IMR-90 (cell line): ENCODE results near the gene BASP1. TPM values are rescaled to one million over a fixed set of nuclear protein-coding genes. Genes with fewer than 3 reads are reported as not detected.

Experiments used
- ATAC-seq: fragments of 200-7000 bp; cut with Tn5 transposase; 2 replicates; pipeline ENCODE4 v1.9.1; 2020; ENCODE audit warnings: low read depth, mild to moderate bottlenecking, moderate library complexity
- BruUV-seq: library from RNA; stranded (reverse); fragments of 400-500 nt; replicated peaks from 2 replicates; lab custom pipeline; 2021; lab: Mats Ljungman, UMichigan
- CTCF ChIA-PET: fragments of 300-600 bp; formaldehyde crosslinking; extraction: SDS; loops from one replicate; lab custom pipeline; 2021; ENCODE audit warnings: antibody characterized with exemption; lab: Yijun Ruan, JAX
- POLR2A ChIA-PET: fragments of 300-600 bp; sonication (Branson Sonifier 250); formaldehyde crosslinking; loops from one replicate; lab custom pipeline; 2022; ENCODE audit warnings: antibody characterized with exemption; ENCODE audit not compliant: unreplicated experiment; lab: Charles Lee
- DNase-seq: peaks from one replicate; pipeline ENCODE4 v3.0.0; 2013
- H2AFZ ChIP-seq: replicated peaks from 2 replicates; pipeline ENCODE3; 2013; ENCODE audit warnings: low read length, mild to moderate bottlenecking; ENCODE audit not compliant: poor library complexity
- H2AK5ac ChIP-seq: 2 replicates; pipeline ENCODE4 v1.6.1; 2013; ENCODE audit warnings: low read depth, low read length, inconsistent platforms
- H2AK9ac ChIP-seq: replicated peaks from 2 replicates; pipeline ENCODE3; 2013; ENCODE audit warnings: mild to moderate bottlenecking, low read depth, low read length, moderate library complexity; ENCODE audit not compliant: poor library complexity
- H2BK120ac ChIP-seq: 2 replicates; pipeline ENCODE4 v1.6.1; 2013; ENCODE audit warnings: low read depth, low read length, inconsistent platforms
- H2BK15ac ChIP-seq: 3 replicates; pipeline ENCODE4 v1.6.1; 2013; ENCODE audit warnings: low read depth, low read length, inconsistent platforms
- H2BK20ac ChIP-seq: 2 replicates; pipeline ENCODE4 v1.6.1; 2013; ENCODE audit warnings: low read depth, mild to moderate bottlenecking, inconsistent platforms, low read length, moderate library complexity
- H2BK5ac ChIP-seq: 2 replicates; pipeline ENCODE4 v1.6.1; 2013; ENCODE audit warnings: mild to moderate bottlenecking, low read depth, low read length, inconsistent platforms; ENCODE audit not compliant: poor library complexity, severe bottlenecking
- H3K14ac ChIP-seq: replicated peaks from 2 replicates; pipeline ENCODE4 v1.6.1; 2013; ENCODE audit warnings: low read depth, low read length, inconsistent platforms
- H3K18ac ChIP-seq: 2 replicates; pipeline ENCODE4 v1.6.1; 2013; ENCODE audit warnings: low read depth, low read length, control low read depth
- H3K23ac ChIP-seq: 2 replicates; pipeline ENCODE4 v1.6.1; 2013; ENCODE audit warnings: low read depth, low read length, inconsistent platforms
- H3K27ac ChIP-seq: 2 replicates; pipeline ENCODE4 v1.5.1; 2013; ENCODE audit warnings: mild to moderate bottlenecking, control low read depth, low read length; ENCODE audit not compliant: insufficient read depth
- H3K27me3 ChIP-seq: 2 replicates; pipeline ENCODE4 v1.6.1; 2013; ENCODE audit warnings: low read length; ENCODE audit not compliant: control insufficient read depth, insufficient read depth
- H3K36me3 ChIP-seq: 2 replicates; pipeline ENCODE4 v1.6.1; 2013; ENCODE audit warnings: low read length, mixed read lengths; ENCODE audit not compliant: control insufficient read depth, insufficient read depth
- H3K4ac ChIP-seq: 2 replicates; pipeline ENCODE4 v1.6.1; 2013; ENCODE audit warnings: low read depth, low read length, inconsistent platforms
- H3K4me1 ChIP-seq: 2 replicates; pipeline ENCODE4 v1.6.1; 2013; ENCODE audit warnings: low read length, mixed read lengths; ENCODE audit not compliant: control insufficient read depth, insufficient read depth
- H3K4me2 ChIP-seq: 2 replicates; pipeline ENCODE4 v1.6.1; 2013; ENCODE audit warnings: low read depth, mild to moderate bottlenecking, control low read depth, low read length, moderate library complexity
- H3K4me3 ChIP-seq: 2 replicates; pipeline ENCODE4 v1.5.1; 2013; ENCODE audit warnings: low read depth, mild to moderate bottlenecking, control low read depth, low read length, moderate library complexity; ENCODE audit not compliant: insufficient read depth
- H3K56ac ChIP-seq: 2 replicates; pipeline ENCODE4 v1.6.1; 2013; ENCODE audit warnings: low read length, inconsistent platforms; ENCODE audit not compliant: insufficient read depth; ENCODE audit errors: extremely low read depth
- H3K79me1 ChIP-seq, 2 experiments: 2 replicates each; pipeline ENCODE4 v1.6.1; 2013; ENCODE audit warnings: low read length in 2 of 2, inconsistent platforms in 1 of 2, low read depth in 1 of 2
- H3K9ac ChIP-seq: 2 replicates; pipeline ENCODE4 v1.6.1; 2013; ENCODE audit warnings: low read depth, low read length, control low read depth
- H3K9me1 ChIP-seq: 2 replicates; pipeline ENCODE4 v1.6.1; 2013; ENCODE audit warnings: low read length, inconsistent platforms; ENCODE audit not compliant: insufficient read depth
- H3K9me3 ChIP-seq: 2 replicates; pipeline ENCODE4 v1.6.1; 2013; ENCODE audit warnings: low read length; ENCODE audit not compliant: control insufficient read depth, insufficient read depth
- H4K20me1 ChIP-seq: 2 replicates; pipeline ENCODE4 v1.6.1; 2013; ENCODE audit warnings: low read length, inconsistent platforms; ENCODE audit not compliant: insufficient read depth
- H4K5ac ChIP-seq: 2 replicates; pipeline ENCODE4 v1.6.1; 2013; ENCODE audit warnings: mild to moderate bottlenecking, low read depth, low read length, control low read depth
- H4K8ac ChIP-seq, 2 experiments: 2 replicates each; pipeline ENCODE4 v1.6.1; 2013; ENCODE audit warnings: low read depth in 2 of 2, low read length in 2 of 2, control low read depth in 1 of 2, inconsistent platforms in 1 of 2
- H4K91ac ChIP-seq: 2 replicates; pipeline ENCODE4 v1.6.1; 2013; ENCODE audit warnings: low read depth, low read length, inconsistent platforms; ENCODE audit not compliant: insufficient read depth
- BHLHE40 ChIP-seq: fragments of 150-350 bp; IDR thresholded peaks from 2 replicates; pipeline ENCODE4 v1.6.1; 2016; ENCODE audit warnings: mild to moderate bottlenecking, low read depth, low read length
- MAZ ChIP-seq: IDR thresholded peaks from 2 replicates; pipeline ENCODE4 v1.6.1; 2012; ENCODE audit warnings: low read depth, mild to moderate bottlenecking, low read length, improper control_type of control experiment, moderate library complexity, borderline replicate concordance
- MXI1 ChIP-seq: IDR thresholded peaks from 2 replicates; pipeline ENCODE4 v1.6.1; 2012; ENCODE audit warnings: low read depth, mild to moderate bottlenecking, low read length, moderate library complexity, borderline replicate concordance
- NFE2L2 ChIP-seq: fragments of 150-350 bp; IDR thresholded peaks from 2 replicates; pipeline ENCODE4 v1.6.1; 2016; ENCODE audit warnings: low read depth, mild to moderate bottlenecking, low read length
- RAD21 ChIP-seq: IDR thresholded peaks from 2 replicates; pipeline ENCODE4 v1.6.1; 2012; ENCODE audit warnings: low read length, improper control_type of control experiment
- RFX5 ChIP-seq: IDR thresholded peaks from 2 replicates; pipeline ENCODE4 v1.8.0; 2012; ENCODE audit warnings: low read depth, mild to moderate bottlenecking, low read length, moderate library complexity
- SMC3 ChIP-seq: fragments of 150-350 bp; IDR thresholded peaks from 2 replicates; pipeline ENCODE4 v1.6.1; 2016; ENCODE audit warnings: low read depth, mild to moderate bottlenecking, antibody characterized with exemption, low read length, moderate library complexity
- WGBS, 2 experiments: methylation state at CpG; one replicate each; pipeline versions ENCODE4 v1.1.5 to v1.1.7; 2013; ENCODE audit warnings: missing lambda C conversion rate in 2 of 2; ENCODE audit not compliant: insufficient read length in 1 of 2; ENCODE audit errors: extremely low coverage in 2 of 2; 5-methylcytosine and 5-hydroxymethylcytosine counted together
- dilution Hi-C: fragments of 300-500 bp; cut with HindIII; formaldehyde crosslinking; loops from one replicate; pipeline ENCODE4 v1.14.3; 2018; ENCODE audit warnings: low sequenced_read_pairs; ENCODE audit not compliant: unreplicated experiment
- in situ Hi-C: fragments of 300-500 bp; cut with MboI; formaldehyde crosslinking; loops from 3 replicates; pipeline ENCODE4 v1.14.3; 2019; ENCODE audit warnings: low sequenced_read_pairs, inconsistent platforms, mixed read lengths
- intact Hi-C: fragments of 100-400 bp; cut with micrococcal nuclease; formaldehyde crosslinking; loops from 2 replicates; pipeline ENCODE4 v1.10.0; 2022
- polyA plus RNA-seq, 3 experiments: library from polyadenylated mRNA; depleted of rRNA; stranded (reverse); fragments of >200 nt; gene quantifications; 2 replicates each; pipeline ENCODE4 v1.2.3, GENCODE V29; 2012; ENCODE audit warnings: low replicate concordance in 1 of 3
- total RNA-seq: library from RNA; depleted of rRNA; stranded (reverse); fragments of >200 nt; gene quantifications from 2 replicates; pipeline ENCODE4 v1.2.3, GENCODE V29; 2012
- TF ChIP-seq, protein P1 (sequence below): conservative IDR thresholded peaks from 2 replicates; pipeline ENCODE4 v1.5.1; 2012; ENCODE audit warnings: mild to moderate bottlenecking, low read depth, low read length, improper control_type of control experiment

Gene BASP1
- total and polyA plus RNA-seq, 2 of the 4 experiments (the other 2 are of a cell fraction): 39.6 to 103 TPM

DNA sequence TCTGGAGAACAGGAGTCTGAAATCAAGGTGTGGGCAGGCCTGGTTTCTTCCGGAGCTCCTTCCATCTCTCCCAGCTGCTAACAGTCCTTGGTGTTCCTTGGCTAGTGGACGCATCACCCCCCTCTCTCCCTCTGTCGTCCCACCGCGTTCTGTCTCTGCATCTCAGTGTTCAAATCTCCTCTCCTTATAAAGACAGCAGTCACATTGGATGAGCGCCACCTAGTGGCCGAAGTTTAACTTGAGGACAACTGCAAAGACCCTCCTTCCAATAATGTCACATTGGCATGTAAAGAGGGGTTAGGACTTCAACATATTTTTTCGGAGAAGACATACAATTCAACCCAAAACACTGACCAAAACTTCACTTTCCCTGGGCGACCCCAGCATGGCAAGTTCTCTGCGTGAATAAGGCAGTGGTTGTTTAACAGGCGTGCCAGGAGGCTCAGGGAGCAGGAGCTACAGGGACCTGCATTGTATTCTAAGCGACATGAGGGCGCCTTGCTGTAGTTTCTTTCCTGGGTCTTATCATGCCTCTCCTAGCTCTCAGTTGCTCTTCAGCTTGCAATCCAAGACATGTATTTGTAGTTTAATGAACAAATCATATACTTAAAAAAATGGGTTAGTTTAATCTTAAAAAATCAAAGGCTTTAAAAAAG lies 27.9 kb upstream of the BASP1 start (continued):
- TF ChIP-seq SMC3 (peak; percentile 81), RFX5 (no peak), NFE2L2 (no peak)

DNA sequence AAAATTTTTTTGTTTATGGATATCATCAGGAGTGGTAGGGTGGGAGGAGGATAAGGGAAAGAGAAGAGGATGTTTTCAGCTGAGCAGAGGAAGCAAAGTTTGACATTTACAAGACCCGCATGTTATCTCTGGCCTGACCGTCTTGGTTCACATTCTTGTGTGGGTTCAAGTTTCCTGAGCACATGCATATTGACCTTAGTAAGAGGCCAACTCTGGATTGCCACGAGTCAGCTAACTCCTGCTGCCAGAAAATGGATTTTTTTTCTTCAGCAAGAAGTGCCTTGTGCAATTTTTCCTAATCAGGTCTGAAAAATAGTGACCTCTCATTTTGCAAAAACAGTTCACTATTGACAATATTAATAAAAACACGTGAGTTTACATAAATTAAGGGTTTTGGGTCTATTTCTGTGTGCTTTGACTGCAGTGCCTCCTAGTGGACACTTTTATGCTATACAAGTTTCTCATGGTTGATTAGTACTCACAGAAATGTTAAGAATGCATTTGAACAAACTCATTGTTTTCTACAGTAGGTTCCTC lies 27.1 kb upstream of the BASP1 start:
- Histone ChIP-seq H4K5ac (no peak overlapping the region), H3K9me3 (no peaks in the 10 kb centered on the region), H3K79me1 (peaks cover 7 to 41% of the 10 kb centered on the region in 2 experiments; a peak in 3 of 4 replicates), H3K18ac (no peak overlapping the region), H4K20me1 (peaks cover 12% of the 10 kb centered on the region; the same call in 1 of the 2 replicates), H3K23ac (peak overlapping the region; percentile 59; the same call in 1 of the 2 replicates), H3K4me2 (peak overlapping the region; percentile 74; the same call in 1 of the 2 replicates), H3K14ac (no peak overlapping the region; the same call in 1 of the 2 replicates), H2AFZ (no peak overlapping the region), H4K8ac (peak overlapping the region in 1 of 2 experiments; percentile 71; a peak in 2 of 4 replicates), H2BK15ac (peak overlapping the region; percentile 92; the same call in 2 of the 3 replicates), H3K4me3 (no peak overlapping the region), H2AK9ac (no peak overlapping the region), H3K27ac (peak overlapping the region; percentile 90; the same call in 1 of the 2 replicates), H3K27me3 (no peaks in the 10 kb centered on the region), H2BK20ac (peak overlapping the region; percentile 86), H3K36me3 (no peaks in the 10 kb centered on the region), H3K9ac (peak overlapping the region; percentile 70; the same call in 1 of the 2 replicates), H3K4ac (no peak overlapping the region; the same call in 1 of the 2 replicates), H2BK5ac (peak overlapping the region; percentile 88), H3K4me1 (peaks cover 39% of the 10 kb centered on the region), H2BK120ac (peak overlapping the region; percentile 92), H3K9me1 (peaks cover 22% of the 10 kb centered on the region), H4K91ac (peak overlapping the region; percentile 77; the same call in 1 of the 2 replicates), H2AK5ac (peak overlapping the region; percentile 96; the same call in 1 of the 2 replicates), H3K56ac (peak overlapping the region; percentile 70)
- no TSS peak for BruUV-seq
- DNase-seq: peak; percentile 84
- 0% methylated on average over 2 of the region's 4 CpGs; no CpG with 5 or more reads in 1 of the 2 experiments for WGBS, 2 experiments
- TF ChIP-seq SMC3: peak; percentile 80
- TF ChIP-seq, protein P1, sequence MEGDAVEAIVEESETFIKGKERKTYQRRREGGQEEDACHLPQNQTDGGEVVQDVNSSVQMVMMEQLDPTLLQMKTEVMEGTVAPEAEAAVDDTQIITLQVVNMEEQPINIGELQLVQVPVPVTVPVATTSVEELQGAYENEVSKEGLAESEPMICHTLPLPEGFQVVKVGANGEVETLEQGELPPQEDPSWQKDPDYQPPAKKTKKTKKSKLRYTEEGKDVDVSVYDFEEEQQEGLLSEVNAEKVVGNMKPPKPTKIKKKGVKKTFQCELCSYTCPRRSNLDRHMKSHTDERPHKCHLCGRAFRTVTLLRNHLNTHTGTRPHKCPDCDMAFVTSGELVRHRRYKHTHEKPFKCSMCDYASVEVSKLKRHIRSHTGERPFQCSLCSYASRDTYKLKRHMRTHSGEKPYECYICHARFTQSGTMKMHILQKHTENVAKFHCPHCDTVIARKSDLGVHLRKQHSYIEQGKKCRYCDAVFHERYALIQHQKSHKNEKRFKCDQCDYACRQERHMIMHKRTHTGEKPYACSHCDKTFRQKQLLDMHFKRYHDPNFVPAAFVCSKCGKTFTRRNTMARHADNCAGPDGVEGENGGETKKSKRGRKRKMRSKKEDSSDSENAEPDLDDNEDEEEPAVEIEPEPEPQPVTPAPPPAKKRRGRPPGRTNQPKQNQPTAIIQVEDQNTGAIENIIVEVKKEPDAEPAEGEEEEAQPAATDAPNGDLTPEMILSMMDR: peak; percentile 90
- TF ChIP-seq MXI1: peak; percentile 88; the same call in 1 of the 2 replicates
- peak; percentile 91 for TF ChIP-seq RAD21
- TF ChIP-seq BHLHE40: peak; percentile 91
- TF ChIP-seq MAZ: no peak
- ChIA-PET CTCF (interaction anchor here (0.6 to 2.1 kb wide), 32 partner anchors 13 to 510 kb away, joined by 3 to 14 read pairs (median 4); partner anchors contain the start of gene MYO10), POLR2A (interaction anchor here (0.9 kb wide), 1 partner anchor 258 kb away, joined by 3 read pairs; no protein-coding TSS in a partner anchor)
- peak; percentile 56 for ATAC-seq
- dilution Hi-C loops: loop anchor here (25.0 kb wide), 1 partner anchor 403 kb away; no protein-coding TSS in a partner anchor
- in situ Hi-C loops: loop anchor here (10.0 kb wide), 1 partner anchor 516 kb away; no protein-coding TSS in a partner anchor
- intact Hi-C loops: loop anchor here (1.0 to 10.0 kb wide), 5 partner anchors 58 to 726 kb away; partner anchors contain the start of gene ZNF622
